Gastroesophageal sphincter (tissue), 4 donors: Measurements from ENCODE around the gene GADL1. TPM values are rescaled to one million over a fixed set of nuclear protein-coding genes. Genes with fewer than 3 reads are reported as not detected.

Source experiments
- ATAC-seq: fragments of 150-250 bp; one replicate; pipeline ENCODE4 v1.9.1; 2016; ENCODE audit warnings: mild to moderate bottlenecking, moderate library complexity
- H3K27ac ChIP-seq, 4 donors: fragments of 200-600 bp; sonication (generic) in 3 of 4; 1 replicate in 3 of 4; 2 replicates in 1 of 4; pipeline ENCODE4 v1.5.1; 2016 to 2019
- H3K27me3 ChIP-seq: fragments of 200-600 bp; sonication (generic); one replicate; pipeline ENCODE4 v1.5.1; 2019
- H3K36me3 ChIP-seq, 2 donors: fragments of 200-600 bp; sonication (generic); one replicate each; pipeline ENCODE4 v1.5.1; 2019; ENCODE audit warnings: control low read depth in 1 of 2
- H3K4me1 ChIP-seq, 3 donors: fragments of 200-600 bp; sonication (generic); 1 replicate in 2 of 3; 2 replicates in 1 of 3; pipeline ENCODE4 v1.5.1; 2016 to 2019; ENCODE audit warnings: control low read depth in 2 of 3
- H3K4me3 ChIP-seq, 2 donors: fragments of 200-600 bp; sonication (generic); one replicate each; pipeline ENCODE4 v1.5.1; 2019; ENCODE audit warnings: mild to moderate bottlenecking in 1 of 2, moderate library complexity in 1 of 2
- H3K9me3 ChIP-seq, 3 donors: fragments of 200-600 bp; sonication (generic); one replicate each; pipeline ENCODE4 v1.5.1; 2017 to 2019; ENCODE audit warnings: control low read depth in 2 of 3
- EP300 ChIP-seq: sonication (generic); formaldehyde crosslinking; IDR thresholded peaks from one replicate; pipeline ENCODE4 v1.6.1; 2017; ENCODE audit warnings: antibody characterized with exemption, mild to moderate bottlenecking
- POLR2A ChIP-seq, 2 donors: fragments of 450-650 bp; IDR thresholded peaks; one replicate each; pipeline ENCODE4 v1.6.1; 2017; ENCODE audit warnings: antibody characterized with exemption in 2 of 2, mild to moderate bottlenecking in 2 of 2, moderate library complexity in 1 of 2
- POLR2AphosphoS5 ChIP-seq: sonication (generic); formaldehyde crosslinking; IDR thresholded peaks from one replicate; pipeline ENCODE4 v1.6.1; 2017; ENCODE audit warnings: antibody characterized with exemption
- WGBS, 2 donors: methylation state at CpG; one replicate each; pipeline ENCODE4 v1.1.5; 2018; ENCODE audit warnings: low coverage in 1 of 2; 5-methylcytosine and 5-hydroxymethylcytosine counted together
- total RNA-seq, 4 donors: library from RNA; depleted of rRNA; stranded (reverse); fragments of >200 nt; gene quantifications; one replicate each; pipeline ENCODE4 v1.1.0, GENCODE V29; 2016
- TF ChIP-seq, protein P1 (sequence below), 4 experiments: fragments of 200-600 bp in 2 of 4; fragments of 450-650 bp in 2 of 4; sonication (generic) in 1 of 4; IDR thresholded peaks; one replicate each; pipeline ENCODE4 v1.5.1; 2017 to 2019; ENCODE audit warnings: antibody characterized with exemption in 4 of 4, mild to moderate bottlenecking in 2 of 4, moderate library complexity in 2 of 4

GADL1 gene
- total RNA-seq, 4 donors from 2014 or later = 2.2 to 20.9 (median 3.9) TPM

- TF ChIP-seq EP300 (no peak), POLR2AphosphoS5 (no peak), POLR2A (IDR thresholded peaks at IDR 0.05) (no peak)
- TF ChIP-seq, protein P1, sequence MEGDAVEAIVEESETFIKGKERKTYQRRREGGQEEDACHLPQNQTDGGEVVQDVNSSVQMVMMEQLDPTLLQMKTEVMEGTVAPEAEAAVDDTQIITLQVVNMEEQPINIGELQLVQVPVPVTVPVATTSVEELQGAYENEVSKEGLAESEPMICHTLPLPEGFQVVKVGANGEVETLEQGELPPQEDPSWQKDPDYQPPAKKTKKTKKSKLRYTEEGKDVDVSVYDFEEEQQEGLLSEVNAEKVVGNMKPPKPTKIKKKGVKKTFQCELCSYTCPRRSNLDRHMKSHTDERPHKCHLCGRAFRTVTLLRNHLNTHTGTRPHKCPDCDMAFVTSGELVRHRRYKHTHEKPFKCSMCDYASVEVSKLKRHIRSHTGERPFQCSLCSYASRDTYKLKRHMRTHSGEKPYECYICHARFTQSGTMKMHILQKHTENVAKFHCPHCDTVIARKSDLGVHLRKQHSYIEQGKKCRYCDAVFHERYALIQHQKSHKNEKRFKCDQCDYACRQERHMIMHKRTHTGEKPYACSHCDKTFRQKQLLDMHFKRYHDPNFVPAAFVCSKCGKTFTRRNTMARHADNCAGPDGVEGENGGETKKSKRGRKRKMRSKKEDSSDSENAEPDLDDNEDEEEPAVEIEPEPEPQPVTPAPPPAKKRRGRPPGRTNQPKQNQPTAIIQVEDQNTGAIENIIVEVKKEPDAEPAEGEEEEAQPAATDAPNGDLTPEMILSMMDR (IDR thresholded peaks at IDR 0.05) = no peak
- peak overlapping the region in 1 of 4 donors; percentile 12 for H3K27ac ChIP-seq
- no peaks in the 10 kb centered on the region for H3K27me3 ChIP-seq
- H3K9me3 ChIP-seq = no peaks in the 10 kb centered on the region
- 60 to 71% methylated on average over 1 to 2 of the region's 2 CpGs for WGBS, 2 donors
- H3K36me3 ChIP-seq = peaks cover 0 to 33% of the 10 kb centered on the region in 2 donors
- ATAC-seq = no peak
- peaks cover 16 to 45% (median 19%) of the 10 kb centered on the region in 3 donors for H3K4me1 ChIP-seq
- H3K4me3 ChIP-seq = no peak overlapping the region
Observed at GRCh38 chr3:30696896-30697295, 197.6 kb downstream of the GADL1 start.

DNA sequence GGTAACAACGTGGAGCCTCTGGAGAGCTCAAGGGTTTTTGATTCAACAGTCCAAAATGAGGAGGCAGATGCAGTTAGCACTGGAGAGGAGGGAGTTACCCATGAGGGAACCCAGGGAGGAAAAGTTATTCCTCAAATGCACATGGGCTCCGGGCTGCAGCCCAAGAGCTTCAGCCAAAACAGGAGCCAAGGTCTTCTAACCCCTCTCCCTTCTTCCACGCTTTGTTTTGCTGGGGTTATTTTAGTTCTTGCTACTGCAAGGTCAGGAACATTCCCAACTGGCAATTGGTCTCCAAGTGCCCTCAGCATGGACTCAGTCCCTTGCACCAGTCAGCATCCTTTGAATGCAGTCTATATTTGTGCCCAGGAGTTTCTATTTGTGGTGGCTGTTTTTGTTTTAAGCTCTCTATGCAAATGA is 198.1 kb downstream of the GADL1 start:
- H3K4me1 ChIP-seq = peaks cover 18 to 50% (median 22%) of the 10 kb centered on the region in 3 donors
- TF ChIP-seq POLR2AphosphoS5 (peak; percentile 40), POLR2A (IDR thresholded peaks at IDR 0.05) (no peak), EP300 (no peak)
- TF ChIP-seq, protein P1 (IDR thresholded peaks at IDR 0.05) = no peak
- no peak overlapping the region for H3K4me3 ChIP-seq
- H3K27ac ChIP-seq = peak overlapping the region in 2 of 4 donors; percentile 12 to 14
- H3K36me3 ChIP-seq = peaks cover 0 to 38% of the 10 kb centered on the region in 2 donors
- H3K27me3 ChIP-seq = no peaks in the 10 kb centered on the region
- peak; percentile 34 for ATAC-seq
- no peaks in the 10 kb centered on the region for H3K9me3 ChIP-seq
- 13 to 41% methylated on average over 2 of the region's 3 CpGs for WGBS, 2 donors

DNA sequence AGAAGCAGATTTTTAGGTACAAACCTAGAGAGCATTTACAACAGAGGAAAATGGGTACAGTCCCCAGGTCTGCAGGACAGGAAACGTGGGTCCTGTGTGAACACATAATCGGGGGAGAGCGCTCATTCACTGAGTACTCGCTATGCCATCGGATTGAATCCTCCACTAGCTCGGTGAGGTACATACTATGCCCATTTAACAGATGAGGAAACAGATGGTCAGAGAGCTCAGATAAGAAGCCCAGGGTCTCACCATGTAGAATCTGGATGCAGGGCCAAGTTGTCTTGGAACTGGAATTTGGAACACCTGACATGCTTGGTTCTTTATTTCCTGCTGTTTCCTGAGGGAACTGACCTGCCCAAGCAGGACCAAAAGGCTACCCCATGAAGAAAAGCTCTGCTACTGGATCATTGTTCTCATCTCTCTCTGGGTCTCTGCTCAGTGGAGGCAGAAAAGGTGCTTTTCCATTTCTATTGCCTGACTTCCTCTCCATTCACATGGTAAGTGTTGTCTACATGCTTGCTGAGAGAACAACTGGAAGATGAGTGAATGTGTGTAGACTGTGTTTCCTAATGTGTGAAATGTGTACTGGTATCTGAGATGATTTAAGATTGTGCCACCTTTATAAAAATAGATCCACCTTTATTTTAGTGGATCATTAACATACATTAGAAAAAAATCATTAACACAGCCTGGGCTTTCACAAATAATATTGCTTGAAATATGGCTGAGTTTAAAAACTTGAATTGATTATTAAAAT is 199.0 kb downstream of the GADL1 start:
- Histone ChIP-seq H3K36me3 (peaks cover 0 to 47% of the 10 kb centered on the region in 2 donors), H3K27me3 (no peaks in the 10 kb centered on the region)

GRCh38 chr3:30694668-30695067 is 199.8 kb downstream of the GADL1 start:
- peaks cover 24 to 68% (median 35%) of the 10 kb centered on the region in 3 donors for H3K4me1 ChIP-seq
- no peaks in the 10 kb centered on the region for H3K9me3 ChIP-seq
- no peaks in the 10 kb centered on the region for H3K27me3 ChIP-seq
- H3K4me3 ChIP-seq = no peak overlapping the region
- H3K27ac ChIP-seq = peak overlapping the region in 1 of 4 donors; percentile 11
- TF ChIP-seq POLR2AphosphoS5 = no peak
- TF ChIP-seq, protein P1 (IDR thresholded peaks at IDR 0.05) = no peak
- no peak for TF ChIP-seq POLR2A (IDR thresholded peaks at IDR 0.05)
- TF ChIP-seq EP300 = no peak
- no peak for ATAC-seq
- 100% methylated on average over 3 of the region's 3 CpGs for WGBS, 2 donors
- peaks cover 0 to 48% of the 10 kb centered on the region in 2 donors for H3K36me3 ChIP-seq

More for the DNA sequence above, 199.0 kb downstream of the GADL1 start:
- Histone ChIP-seq H3K4me3 (no peak overlapping the region), H3K4me1 (peaks cover 21 to 60% (median 30%) of the 10 kb centered on the region in 3 donors), H3K27ac (no peak overlapping the region), H3K9me3 (no peaks in the 10 kb centered on the region)
- WGBS, 2 donors = 86% methylated on average over 6 of the region's 6 CpGs; no CpG with 5 or more reads in 1 of the 2 donors
- no peak for TF ChIP-seq POLR2A (IDR thresholded peaks at IDR 0.05)
- TF ChIP-seq EP300 = no peak
- TF ChIP-seq, protein P1 (IDR thresholded peaks at IDR 0.05) = no peak
- no peak for TF ChIP-seq POLR2AphosphoS5
- ATAC-seq = no peak

DNA sequence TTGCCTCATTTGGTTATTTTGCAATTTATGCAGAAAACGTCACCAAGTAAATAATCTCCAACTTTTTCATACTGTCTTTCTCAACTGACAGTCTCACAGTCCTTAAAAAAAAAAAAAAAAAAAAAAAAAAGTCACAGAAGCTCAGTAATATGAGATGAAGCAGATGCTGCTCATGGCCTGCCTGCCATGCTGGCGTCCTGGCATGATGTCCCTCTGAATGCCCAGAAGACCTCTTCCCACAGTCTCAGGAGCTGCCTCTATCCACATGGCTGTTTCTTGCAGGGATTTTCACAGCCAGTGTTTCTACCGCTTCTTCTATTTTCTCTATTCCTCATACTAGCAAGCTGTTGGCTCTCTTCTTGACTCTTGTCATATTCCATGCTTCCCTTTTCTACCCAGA is 200.3 kb downstream of the GADL1 start:
- TF ChIP-seq, protein P1 (IDR thresholded peaks at IDR 0.05) = no peak
- TF ChIP-seq EP300 = no peak
- TF ChIP-seq POLR2AphosphoS5 = no peak
- TF ChIP-seq POLR2A (IDR thresholded peaks at IDR 0.05) = no peak
- no peak for ATAC-seq
- Histone ChIP-seq H3K27me3 (no peaks in the 10 kb centered on the region), H3K27ac (no peak overlapping the region), H3K4me1 (peaks cover 28 to 73% (median 39%) of the 10 kb centered on the region in 3 donors), H3K4me3 (no peak overlapping the region), H3K9me3 (no peaks in the 10 kb centered on the region), H3K36me3 (peaks cover 0 to 48% of the 10 kb centered on the region in 2 donors)
- 68 to 93% methylated on average over 2 to 3 of the region's 3 CpGs for WGBS, 2 donors
